Right atrium auricular region (tissue), 2 donors: ENCODE measurements around the gene KLHL2. TPM values are rescaled to one million over a fixed set of nuclear protein-coding genes. Genes with fewer than 3 reads are reported as not detected.
"Not testable (repeated sequence)": the region's sequence is repeated elsewhere in the genome, so short reads cannot be mapped to it uniquely, and the experiment has no call there.

Source experiments
- DNase-seq: peaks from one replicate; pipeline ENCODE4 v3.0.0-alpha.2; 2019; ENCODE audit warnings: low spot score
- H3K27ac ChIP-seq, 2 donors: fragments of 200-600 bp; sonication (generic); 1 replicate in 1 of 2; 2 replicates in 1 of 2; pipeline ENCODE4 v1.5.1; 2016 to 2019
- H3K27me3 ChIP-seq, 2 donors: fragments of 200-600 bp; sonication (generic); one replicate each; pipeline versions ENCODE4 v1.5.1 to v1.6.0; 2017 to 2019
- H3K36me3 ChIP-seq: fragments of 200-600 bp; sonication (generic); one replicate; pipeline ENCODE4 v1.5.1; 2016
- H3K4me1 ChIP-seq, 2 donors: fragments of 200-600 bp; sonication (generic); one replicate each; pipeline versions ENCODE4 v1.5.1 to v1.6.0; 2017 to 2019
- H3K4me3 ChIP-seq, 2 donors: fragments of 200-600 bp; sonication (generic); 1 replicate in 1 of 2; 2 replicates in 1 of 2; pipeline ENCODE4 v1.5.1; 2017 to 2019; ENCODE audit warnings: mild to moderate bottlenecking in 1 of 2, moderate library complexity in 1 of 2
- H3K9me3 ChIP-seq, 2 donors: fragments of 200-600 bp; sonication (generic); one replicate each; pipeline ENCODE4 v1.5.1; 2019
- CTCF ChIP-seq, 2 donors: fragments of 200-600 bp; sonication (generic); IDR thresholded peaks; one replicate each; pipeline ENCODE4 v1.5.1; 2019; ENCODE audit warnings: antibody characterized with exemption in 2 of 2
- total RNA-seq, 2 donors: library from RNA; depleted of rRNA; stranded (reverse); fragments of >200 nt; gene quantifications; one replicate each; pipeline ENCODE4 v1.1.0, GENCODE V29; 2016

The KLHL2 gene
- total RNA-seq, 2 donors from 2014 or later = 7.6 to 9.0 TPM

GRCh38 chr4:165215761-165216487, 8.6 kb downstream of the KLHL2 start:
- H3K36me3 ChIP-seq, H3K9me3 ChIP-seq, H3K4me3 ChIP-seq, H3K4me1 ChIP-seq, DNase-seq, H3K27ac ChIP-seq, H3K27me3 ChIP-seq: not testable (repeated sequence)

GRCh38 chr4:165217325-165217724, 10.0 kb downstream of the KLHL2 start:
- no peak overlapping the region for H3K4me3 ChIP-seq
- no peaks in the 10 kb centered on the region for H3K36me3 ChIP-seq
- H3K27me3 ChIP-seq = no peaks in the 10 kb centered on the region
- no peak for DNase-seq
- no peaks in the 10 kb centered on the region for H3K9me3 ChIP-seq
- H3K4me1 ChIP-seq = peaks cover 0 to 5% of the 10 kb centered on the region in 2 donors
- TF ChIP-seq CTCF (IDR thresholded peaks at IDR 0.05) = no peak
- no peak overlapping the region for H3K27ac ChIP-seq

GRCh38 chr4:165221306-165221705, 13.9 kb downstream of the KLHL2 start:
- H3K4me1 ChIP-seq = peaks cover 0 to 16% of the 10 kb centered on the region in 2 donors
- H3K27ac ChIP-seq = peak overlapping the region in 1 of 2 donors; percentile 48
- not testable (repeated sequence) for H3K27me3 ChIP-seq, H3K4me3 ChIP-seq, H3K36me3 ChIP-seq, DNase-seq, H3K9me3 ChIP-seq

- Histone ChIP-seq H3K27ac (peak overlapping the region; percentile 35 to 48), H3K4me1 (peaks cover 0 to 16% of the 10 kb centered on the region in 2 donors)
- not testable (repeated sequence) for H3K36me3 ChIP-seq, H3K9me3 ChIP-seq, H3K27me3 ChIP-seq, DNase-seq, H3K4me3 ChIP-seq
These were observed 14.8 kb downstream of the KLHL2 start for GRCh38 chr4:165221993-165222650.

GRCh38 chr4:165222651-165222994, 15.3 kb downstream of the KLHL2 start:
- H3K27ac ChIP-seq = peak overlapping the region; percentile 35 to 48
- no peaks in the 10 kb centered on the region for H3K36me3 ChIP-seq
- TF ChIP-seq CTCF (IDR thresholded peaks at IDR 0.05) = no peak
- H3K4me1 ChIP-seq = peaks cover 0 to 16% of the 10 kb centered on the region in 2 donors
- H3K9me3 ChIP-seq = no peaks in the 10 kb centered on the region
- no peak overlapping the region for H3K4me3 ChIP-seq
- no peaks in the 10 kb centered on the region for H3K27me3 ChIP-seq
- DNase-seq = no peak

GRCh38 chr4:165227401-165227800, 20.0 kb downstream of the KLHL2 start:
- not testable (repeated sequence) for H3K36me3 ChIP-seq, H3K27me3 ChIP-seq, H3K9me3 ChIP-seq, DNase-seq, H3K4me3 ChIP-seq, H3K27ac ChIP-seq
- peaks cover 0 to 10% of the 10 kb centered on the region in 2 donors for H3K4me1 ChIP-seq

GRCh38 chr4:165229490-165230200, 22.3 kb downstream of the KLHL2 start:
- H3K36me3 ChIP-seq, H3K9me3 ChIP-seq, H3K27me3 ChIP-seq, DNase-seq, H3K27ac ChIP-seq, H3K4me3 ChIP-seq, H3K4me1 ChIP-seq: not testable (repeated sequence)

- not testable (repeated sequence) for H3K9me3 ChIP-seq, H3K27ac ChIP-seq, H3K36me3 ChIP-seq, H3K27me3 ChIP-seq, DNase-seq, H3K4me1 ChIP-seq, H3K4me3 ChIP-seq
These were observed 25.5 kb downstream of the KLHL2 start for GRCh38 chr4:165232623-165233433.
